Transverse colon (tissue), 4 donors: ENCODE results near the gene RIIAD1. TPM values are rescaled to one million over a fixed set of nuclear protein-coding genes. Genes with fewer than 3 reads are reported as not detected.
"Not testable (repeated sequence)": the region's sequence is repeated elsewhere in the genome, so short reads cannot be mapped to it uniquely, and the experiment has no call there.

Experiments
- DNase-seq: peaks from one replicate; pipeline ENCODE4 v3.0.0-alpha.2; 2019
- H3K27ac ChIP-seq, 4 donors: fragments of 200-600 bp; sonication (generic); 2 replicates each; pipeline ENCODE4 v1.5.1; 2016 to 2018; ENCODE audit warnings: inconsistent platforms in 4 of 4
- H3K27me3 ChIP-seq: fragments of 200-600 bp; sonication (generic); 2 replicates; pipeline ENCODE4 v1.5.1; 2017; ENCODE audit warnings: inconsistent platforms
- H3K36me3 ChIP-seq, 4 donors: fragments of 200-600 bp; sonication (generic); 2 replicates each; pipeline ENCODE4 v1.5.1; 2017 to 2019; ENCODE audit warnings: inconsistent platforms in 4 of 4
- H3K4me1 ChIP-seq, 4 donors: fragments of 200-600 bp; sonication (generic); 2 replicates each; pipeline ENCODE4 v1.5.1; 2017 to 2020; ENCODE audit warnings: inconsistent platforms in 4 of 4
- H3K4me3 ChIP-seq, 4 donors: fragments of 200-600 bp; sonication (generic); 1 replicate in 1 of 4; 2 replicates in 3 of 4; pipeline versions ENCODE4 v1.5.1 to v1.6.1; 2017 to 2019; ENCODE audit warnings: inconsistent platforms in 4 of 4
- H3K9me3 ChIP-seq, 2 donors: fragments of 200-600 bp; sonication (generic); 2 replicates each; pipeline ENCODE4 v1.5.1; 2017 to 2019; ENCODE audit warnings: inconsistent platforms in 2 of 2
- EP300 ChIP-seq: sonication (generic); formaldehyde crosslinking; IDR thresholded peaks from one replicate; pipeline ENCODE4 v1.6.1; 2017; ENCODE audit warnings: antibody characterized with exemption, low read depth
- POLR2A ChIP-seq: fragments of 450-650 bp; IDR thresholded peaks from one replicate; pipeline ENCODE4 v1.6.1; 2016; ENCODE audit warnings: antibody characterized with exemption, mild to moderate bottlenecking, moderate library complexity
- POLR2AphosphoS5 ChIP-seq, 3 donors: sonication (generic); formaldehyde crosslinking; IDR thresholded peaks; one replicate each; pipeline ENCODE4 v1.6.1; 2016; ENCODE audit warnings: antibody characterized with exemption in 3 of 3
- WGBS, 2 donors: methylation state at CpG; one replicate each; pipeline ENCODE4 v1.1.5; 2018; ENCODE audit warnings: low coverage in 1 of 2; 5-methylcytosine and 5-hydroxymethylcytosine counted together
- in situ Hi-C, 4 donors: fragments of 200-750 bp; cut with MboI; loops; one replicate each; pipeline versions ENCODE4 v1.15.0 to v1.15.1; 2017; ENCODE audit warnings: low sequenced_read_pairs in 3 of 4, low pct_ligation_motif_present in 1 of 4, low pct_unique_long_range_greater_than_20kb in 1 of 4
- intact Hi-C: fragments of 100-400 bp; cut with DNase I; formaldehyde crosslinking; loops from one replicate; pipeline ENCODE4 v1.15.1; 2023; ENCODE audit warnings: low total_unique reads
- total RNA-seq, 4 donors: library from RNA; depleted of rRNA; stranded (reverse); fragments of >200 nt; gene quantifications; one replicate each; pipeline ENCODE4 v1.1.0, GENCODE V29; 2016
- TF ChIP-seq, protein P1 (sequence below), 5 experiments: fragments of 200-600 bp in 3 of 5; fragments of 450-650 bp in 2 of 5; sonication (generic) in 3 of 5; IDR thresholded peaks; 1 replicate in 2 of 5; 2 replicates in 3 of 5; pipeline ENCODE4 v1.5.1; 2016 to 2017; ENCODE audit warnings: antibody characterized with exemption in 5 of 5, inconsistent platforms in 3 of 5, mild to moderate bottlenecking in 2 of 5, moderate library complexity in 1 of 5

The RIIAD1 gene
- total RNA-seq, 4 donors from 2014 or later, result not detected

DNA sequence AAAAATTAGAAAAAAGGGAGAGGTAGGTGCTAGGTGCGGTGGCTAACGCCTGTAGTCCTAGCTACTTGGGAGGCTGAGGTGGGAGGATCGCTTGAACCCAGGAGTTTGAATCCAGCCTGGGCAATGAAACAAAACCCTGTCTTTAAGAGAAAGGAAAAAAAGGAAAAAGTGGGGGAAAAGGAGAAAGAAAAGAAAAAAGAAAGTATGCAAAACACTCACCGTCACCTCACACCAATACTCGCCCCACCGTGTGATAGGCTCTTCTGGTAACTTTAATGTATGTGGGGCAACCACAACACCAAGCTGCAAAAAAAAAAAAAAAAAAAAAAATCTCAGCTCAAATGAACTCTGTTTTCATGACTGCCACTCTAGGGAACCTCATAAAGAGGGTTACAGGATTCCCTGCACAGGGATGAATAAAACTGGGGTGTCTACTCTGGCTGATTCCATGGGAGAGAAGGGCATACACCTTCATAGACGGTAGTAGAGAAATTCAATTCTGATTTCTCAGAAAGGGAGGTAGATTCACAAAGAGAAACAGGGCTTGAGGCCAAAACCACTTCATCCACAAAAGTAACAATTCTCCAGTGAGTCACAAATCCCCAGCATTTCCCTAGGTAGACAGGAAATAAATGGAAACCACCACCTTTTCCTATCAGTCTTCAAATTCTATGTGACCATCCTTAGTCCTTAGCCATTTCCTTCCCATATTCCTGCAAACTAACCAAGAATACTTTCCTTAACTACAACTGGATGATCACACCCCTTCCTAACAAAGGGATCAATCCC lies 39.5 kb downstream of the RIIAD1 start:
- H3K27me3 ChIP-seq, result no peaks in the 10 kb centered on the region
- no peak for DNase-seq
- H3K9me3 ChIP-seq, result no peaks in the 10 kb centered on the region
- no peak overlapping the region for H3K4me3 ChIP-seq
- H3K4me1 ChIP-seq, result peaks cover 6 to 17% (median 14%) of the 10 kb centered on the region in 4 donors
- intact Hi-C loops, result no loop called here
- 83 to 97% methylated on average over 3 to 7 of the region's 7 CpGs for WGBS, 2 donors
- no peak overlapping the region for H3K27ac ChIP-seq
- peaks cover 0 to 13% (median 5%) of the 10 kb centered on the region in 4 donors for H3K36me3 ChIP-seq
- TF ChIP-seq POLR2AphosphoS5 (IDR thresholded peaks at IDR 0.05), result no peak
- TF ChIP-seq EP300, result no peak
- TF ChIP-seq, protein P1, sequence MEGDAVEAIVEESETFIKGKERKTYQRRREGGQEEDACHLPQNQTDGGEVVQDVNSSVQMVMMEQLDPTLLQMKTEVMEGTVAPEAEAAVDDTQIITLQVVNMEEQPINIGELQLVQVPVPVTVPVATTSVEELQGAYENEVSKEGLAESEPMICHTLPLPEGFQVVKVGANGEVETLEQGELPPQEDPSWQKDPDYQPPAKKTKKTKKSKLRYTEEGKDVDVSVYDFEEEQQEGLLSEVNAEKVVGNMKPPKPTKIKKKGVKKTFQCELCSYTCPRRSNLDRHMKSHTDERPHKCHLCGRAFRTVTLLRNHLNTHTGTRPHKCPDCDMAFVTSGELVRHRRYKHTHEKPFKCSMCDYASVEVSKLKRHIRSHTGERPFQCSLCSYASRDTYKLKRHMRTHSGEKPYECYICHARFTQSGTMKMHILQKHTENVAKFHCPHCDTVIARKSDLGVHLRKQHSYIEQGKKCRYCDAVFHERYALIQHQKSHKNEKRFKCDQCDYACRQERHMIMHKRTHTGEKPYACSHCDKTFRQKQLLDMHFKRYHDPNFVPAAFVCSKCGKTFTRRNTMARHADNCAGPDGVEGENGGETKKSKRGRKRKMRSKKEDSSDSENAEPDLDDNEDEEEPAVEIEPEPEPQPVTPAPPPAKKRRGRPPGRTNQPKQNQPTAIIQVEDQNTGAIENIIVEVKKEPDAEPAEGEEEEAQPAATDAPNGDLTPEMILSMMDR (IDR thresholded peaks at IDR 0.05), result no peak
- no peak for TF ChIP-seq POLR2A
- in situ Hi-C loops, result no loop called here

DNA sequence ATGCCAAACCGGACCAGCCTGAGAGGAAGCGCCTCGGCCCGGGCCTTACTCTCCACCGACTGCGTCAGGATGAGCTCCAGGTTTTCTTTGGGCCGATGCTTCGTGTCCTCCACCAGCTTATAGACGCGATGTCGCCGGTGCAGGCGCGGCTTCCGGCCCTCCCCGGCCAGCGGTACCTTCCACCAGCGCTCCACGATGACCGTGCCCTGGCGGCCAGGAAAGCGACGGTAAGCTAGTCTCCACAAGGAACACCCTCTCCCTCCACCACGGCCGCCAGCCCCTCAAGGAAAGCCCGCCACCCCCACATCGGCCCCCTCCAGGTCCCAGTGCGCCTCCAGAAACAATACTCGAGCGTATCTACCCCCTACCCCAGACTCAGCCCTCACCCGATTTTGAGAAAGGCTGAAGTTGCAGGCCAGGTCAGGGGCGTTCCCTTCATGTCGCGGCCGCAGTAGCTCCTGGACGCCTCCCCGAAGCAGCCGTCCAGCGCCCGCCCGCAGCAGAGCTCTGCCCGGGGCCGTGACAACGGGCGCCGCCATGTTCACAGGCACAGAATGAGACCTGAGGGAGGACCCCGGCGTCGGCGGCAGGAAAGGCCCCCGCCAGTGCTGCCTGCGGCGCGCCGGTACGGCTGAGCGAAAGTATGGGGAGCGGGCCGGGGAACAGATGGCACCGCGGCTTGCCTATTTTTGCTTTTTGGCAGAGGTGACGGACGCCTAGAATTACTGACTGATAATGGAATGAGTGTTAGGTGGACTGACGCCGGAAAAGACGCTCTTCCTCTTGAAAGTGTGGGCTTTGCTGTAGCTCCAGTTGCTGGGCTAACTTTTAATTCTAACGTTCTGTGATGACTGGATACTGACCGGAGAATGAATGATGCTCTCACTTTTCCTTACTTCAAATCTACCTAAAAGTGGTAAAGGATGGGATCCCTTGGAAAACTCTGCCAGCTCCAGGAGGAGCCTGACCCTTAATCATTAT lies 41.9 kb downstream of the RIIAD1 start, which contains the start of gene MRPL9:
TSS of gene MRPL9 (minus strand) at position 556 of the 981 bp plus-strand sequence. CDS start at position 539, 17 bp downstream.
- Histone ChIP-seq H3K27me3 (no peaks in the 10 kb centered on the region), H3K36me3 (peaks cover 0 to 13% (median 5%) of the 10 kb centered on the region in 4 donors), H3K4me3 (peak within 1 kb of the TSS; percentile 67 to 80 (median 76)), H3K27ac (peak within 1 kb of the TSS; percentile 87 to 90 (median 88)), H3K9me3 (no peaks in the 10 kb centered on the region), H3K4me1 (peaks cover 6 to 17% (median 14%) of the 10 kb centered on the region in 4 donors)
- TF ChIP-seq, protein P1 (IDR thresholded peaks at IDR 0.05), result no peak
- TF ChIP-seq POLR2A (peak; percentile 68), EP300 (no peak), POLR2AphosphoS5 (IDR thresholded peaks at IDR 0.05) (peak; percentile 49 to 69 (median 55))
- peak; percentile 84 for DNase-seq
- 0 to 1% methylated on average over 5 to 58 of the region's 68 CpGs for WGBS, 2 donors
- in situ Hi-C loops, result no loop called here
- intact Hi-C loops, result no loop called here

DNA sequence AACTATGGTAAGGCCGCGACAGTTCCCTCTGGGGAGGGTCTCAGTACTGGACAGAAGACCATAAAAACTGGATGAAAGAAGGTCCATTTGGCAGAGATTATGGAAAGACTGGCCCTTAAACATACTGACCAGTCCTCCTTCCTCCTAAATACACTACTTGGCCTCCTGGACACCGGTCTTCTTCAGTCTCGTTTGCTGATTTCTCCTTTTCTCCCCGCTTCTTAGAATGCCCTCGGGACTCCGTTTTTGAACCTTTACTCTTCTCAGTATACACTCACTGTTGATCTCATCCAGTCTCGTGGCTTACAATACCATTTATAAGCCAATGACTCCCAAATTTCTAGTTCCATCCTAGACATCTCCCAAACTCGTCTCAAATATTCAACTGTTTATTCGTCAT lies 42.7 kb downstream of the RIIAD1 start:
- peaks cover 0 to 12% (median 5%) of the 10 kb centered on the region in 4 donors for H3K36me3 ChIP-seq
- peak overlapping the region; percentile 67 to 80 (median 76) for H3K4me3 ChIP-seq
- in situ Hi-C loops, result no loop called here
- WGBS, 2 donors, result 57 to 61% methylated on average over 10 of the region's 10 CpGs
- H3K27me3 ChIP-seq, result no peaks in the 10 kb centered on the region
- intact Hi-C loops, result no loop called here
- peak overlapping the region; percentile 87 to 90 (median 88) for H3K27ac ChIP-seq
- no peaks in the 10 kb centered on the region for H3K9me3 ChIP-seq
- H3K4me1 ChIP-seq, result peaks cover 6 to 17% (median 14%) of the 10 kb centered on the region in 4 donors
- TF ChIP-seq POLR2A, result no peak
- TF ChIP-seq, protein P1 (IDR thresholded peaks at IDR 0.05), result no peak
- TF ChIP-seq POLR2AphosphoS5 (IDR thresholded peaks at IDR 0.05), result no peak
- no peak for TF ChIP-seq EP300
- no peak for DNase-seq

DNA sequence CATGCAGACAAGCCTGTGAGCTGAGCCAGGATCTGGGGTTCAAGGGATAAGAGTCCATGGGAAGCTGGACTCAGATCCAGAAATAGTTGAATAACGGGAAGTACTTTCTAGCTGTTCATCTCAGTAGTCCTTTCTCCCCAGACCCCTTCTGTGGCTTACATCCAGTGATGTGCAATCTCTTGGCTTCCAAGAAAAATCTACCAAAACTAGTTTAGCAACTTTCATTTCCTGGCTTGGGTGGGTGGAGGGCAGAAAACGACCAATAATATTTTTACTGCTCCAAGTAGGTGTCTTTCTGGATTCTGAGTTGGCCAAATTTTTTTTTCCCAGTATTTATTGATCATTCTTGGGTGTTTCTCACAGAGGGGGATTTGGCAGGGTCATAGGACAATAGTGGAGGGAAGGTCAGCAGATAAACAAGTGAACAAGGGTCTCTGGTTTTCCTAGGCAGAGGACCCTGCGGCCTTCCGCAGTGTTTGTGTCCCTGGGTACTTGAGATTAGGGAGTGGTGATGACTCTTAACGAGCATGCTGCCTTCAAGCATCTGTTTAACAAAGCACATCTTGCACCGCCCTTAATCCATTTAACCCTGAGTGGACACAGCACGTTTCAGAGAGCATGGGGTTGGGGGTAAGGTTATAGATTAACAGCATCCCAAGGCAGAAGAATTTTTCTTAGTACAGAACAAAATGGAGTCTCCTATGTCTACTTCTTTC lies 47.2 kb downstream of the RIIAD1 start:
- H3K27ac ChIP-seq, intact Hi-C loops, H3K27me3 ChIP-seq, H3K4me3 ChIP-seq, H3K36me3 ChIP-seq, DNase-seq, in situ Hi-C loops, H3K9me3 ChIP-seq, H3K4me1 ChIP-seq: not testable (repeated sequence)
- WGBS, 2 donors, result 28 to 50% methylated on average over 2 to 3 of the region's 7 CpGs

DNA sequence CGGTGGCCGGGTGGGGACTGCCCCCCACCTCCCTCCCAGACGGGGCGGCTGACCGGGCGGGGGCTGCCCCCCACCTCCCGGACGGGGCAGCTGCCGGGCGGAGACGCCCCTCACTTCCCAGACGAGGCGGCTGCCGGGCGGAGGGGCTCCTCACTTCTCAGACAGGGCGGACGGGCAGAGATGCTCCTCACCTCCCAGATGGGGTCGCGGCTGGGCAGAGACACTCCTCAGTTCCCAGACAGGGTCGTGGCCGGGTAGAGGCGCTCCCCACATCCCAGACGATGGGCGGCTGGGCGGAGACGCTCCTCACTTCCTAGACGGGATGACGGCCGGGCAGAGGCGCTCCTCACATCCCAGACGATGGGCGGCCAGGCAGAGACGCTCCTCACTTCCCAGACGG lies 47.9 kb downstream of the RIIAD1 start:
- DNase-seq, H3K4me3 ChIP-seq, H3K36me3 ChIP-seq, H3K9me3 ChIP-seq, H3K27ac ChIP-seq, H3K27me3 ChIP-seq, intact Hi-C loops, H3K4me1 ChIP-seq, in situ Hi-C loops: not testable (repeated sequence)
- 97% methylated on average over 17 of the region's 34 CpGs; no CpG with 5 or more reads in 1 of the 2 donors for WGBS, 2 donors
